K562 (cell line): Measurements from ENCODE around the gene PPP2R3B. TPM values are rescaled to one million over a fixed set of nuclear protein-coding genes. Genes with fewer than 3 reads are reported as not detected.

ENCODE experiments used
- GTF2A2 ChIP-seq: IDR thresholded peaks from 2 replicates; pipeline ENCODE4 v1.6.1; 2016; ENCODE audit warnings: mild to moderate bottlenecking, missing genetic modification characterization, missing compliant biosample characterization
- KDM2B ChIP-seq: fragments of 250-450 bp; sonication (Bioruptor Pico); IDR thresholded peaks from 2 replicates; pipeline ENCODE4 v1.8.0; 2021; ENCODE audit warnings: mild to moderate bottlenecking, moderate library complexity
- MCM7 ChIP-seq, 2 experiments: fragments of 450-650 bp; IDR thresholded peaks; 2 replicates each; pipeline ENCODE4 v1.6.1; 2016 to 2018
- NONO ChIP-seq, 2 experiments: fragments of 200-400 bp in 1 of 2; fragments of 450-650 bp in 1 of 2; formaldehyde crosslinking in 1 of 2; IDR thresholded peaks; 2 replicates each; pipeline ENCODE4 v1.6.1; 2017; ENCODE audit warnings: low read depth in 2 of 2, mild to moderate bottlenecking in 2 of 2, moderate library complexity in 2 of 2, low read length in 1 of 2
- POLR2AphosphoS2 ChIP-seq: IDR thresholded peaks from 2 replicates; pipeline ENCODE4 v1.6.1; 2012; ENCODE audit warnings: low read length, improper control_type of control experiment
- SETDB1 ChIP-seq: IDR thresholded peaks from one replicate; pipeline ENCODE4 v1.6.1; 2012; ENCODE audit warnings: low read length, control low read depth, inconsistent platforms
- SIN3B ChIP-seq: fragments of 450-650 bp; IDR thresholded peaks from 2 replicates; pipeline ENCODE4 v1.6.1; 2017; ENCODE audit warnings: low read depth, mild to moderate bottlenecking, moderate library complexity
- SMARCA5 ChIP-seq: fragments of 450-650 bp; IDR thresholded peaks from 2 replicates; pipeline ENCODE4 v1.6.1; 2016
- XRCC3 ChIP-seq: fragments of 450-650 bp; IDR thresholded peaks from 2 replicates; pipeline ENCODE4 v1.6.1; 2017; ENCODE audit warnings: mild to moderate bottlenecking, moderate library complexity
- ZBTB34 ChIP-seq: fragments of 250-450 bp; sonication (Bioruptor Pico); IDR thresholded peaks from 2 replicates; pipeline ENCODE4 v1.8.0; 2021; ENCODE audit warnings: mild to moderate bottlenecking, moderate library complexity
- ZSCAN32 ChIP-seq: fragments of 450-650 bp; formaldehyde crosslinking; IDR thresholded peaks from 2 replicates; pipeline ENCODE4 v1.4.0; 2020; ENCODE audit warnings: mild to moderate bottlenecking, moderate library complexity
- polyA plus RNA-seq, 8 experiments: library from polyadenylated mRNA; depleted of rRNA in 4 of 8; stranded (reverse) in 5 of 8; unstranded in 3 of 8; fragments of >200 nt; fragmentation: Nextera tagmentation in 2 of 8; fragmentation: Illumina TruSeq in 1 of 8; extraction: Ambion mirVana in 2 of 8; extraction: Trizol in 1 of 8; gene quantifications; 2 replicates each; pipeline versions ENCODE4 v1.2.1 to v1.2.3, GENCODE V29; 2011 to 2014; ENCODE audit warnings: inconsistent platforms in 1 of 8, missing spikeins in 1 of 8
- total RNA-seq, 7 experiments: library from RNA; depleted of rRNA in 6 of 7; stranded (reverse); fragments of >200 nt in 6 of 7; fragmentation: Illumina TruSeq in 2 of 7; extraction: Trizol in 2 of 7; gene quantifications; 2 replicates each; pipeline versions ENCODE4 v1.2.1 to v1.2.3, GENCODE V29; 2011 to 2021; ENCODE audit warnings: low replicate concordance in 1 of 7
- TF ChIP-seq, protein P1 (sequence below): fragments of 450-650 bp; IDR thresholded peaks from 2 replicates; pipeline ENCODE4 v1.6.1; 2016; ENCODE audit warnings: mild to moderate bottlenecking, moderate library complexity
- TF ChIP-seq, protein P2 (sequence below): sonication (generic); formaldehyde crosslinking; IDR thresholded peaks from 2 replicates; pipeline ENCODE4 v1.9.0; 2022; ENCODE audit warnings: mild to moderate bottlenecking, missing genetic modification reagents

The PPP2R3B gene
- total and polyA plus RNA-seq, 9 of the 15 experiments (the other 6 are each of a cell fraction or from before 2014, with no cell fraction given), result 0.04 to 18.2 (median 8.2) TPM; not detected in 1

DNA sequence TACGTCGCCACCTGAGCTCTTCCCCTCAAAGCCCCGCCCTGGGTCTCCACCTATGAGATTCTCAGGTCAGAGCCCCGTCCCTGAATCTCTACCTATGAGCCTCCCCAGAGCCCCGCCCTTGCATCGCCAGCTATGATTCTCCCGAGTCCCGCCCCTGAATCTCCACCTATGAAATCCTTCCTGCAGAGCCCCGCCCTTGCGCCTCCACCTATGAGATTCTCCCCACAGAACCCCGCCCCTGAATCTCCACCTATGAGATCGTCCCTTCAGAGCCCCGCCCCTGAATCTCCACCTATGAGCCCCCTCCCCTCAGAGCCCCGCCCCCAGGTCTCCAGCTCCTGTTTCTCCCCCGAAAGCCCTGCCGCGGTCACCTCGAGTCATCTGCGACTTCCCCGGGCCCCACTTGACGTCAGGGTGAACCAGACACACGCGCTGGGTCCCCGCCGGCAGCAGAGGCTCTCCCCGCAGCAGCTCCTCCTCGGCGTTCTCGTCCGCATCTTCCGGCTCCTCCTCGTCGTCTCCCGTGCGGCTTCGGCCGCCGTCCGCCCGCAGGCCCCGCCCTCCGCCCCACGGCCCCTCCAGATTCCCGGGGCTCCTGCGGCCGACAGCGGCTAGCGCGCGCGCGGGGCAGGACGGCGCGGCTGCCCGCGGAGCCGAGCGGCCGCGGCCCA is 68.5 kb downstream of the PPP2R3B start (continued):
- TF ChIP-seq, protein P1, sequence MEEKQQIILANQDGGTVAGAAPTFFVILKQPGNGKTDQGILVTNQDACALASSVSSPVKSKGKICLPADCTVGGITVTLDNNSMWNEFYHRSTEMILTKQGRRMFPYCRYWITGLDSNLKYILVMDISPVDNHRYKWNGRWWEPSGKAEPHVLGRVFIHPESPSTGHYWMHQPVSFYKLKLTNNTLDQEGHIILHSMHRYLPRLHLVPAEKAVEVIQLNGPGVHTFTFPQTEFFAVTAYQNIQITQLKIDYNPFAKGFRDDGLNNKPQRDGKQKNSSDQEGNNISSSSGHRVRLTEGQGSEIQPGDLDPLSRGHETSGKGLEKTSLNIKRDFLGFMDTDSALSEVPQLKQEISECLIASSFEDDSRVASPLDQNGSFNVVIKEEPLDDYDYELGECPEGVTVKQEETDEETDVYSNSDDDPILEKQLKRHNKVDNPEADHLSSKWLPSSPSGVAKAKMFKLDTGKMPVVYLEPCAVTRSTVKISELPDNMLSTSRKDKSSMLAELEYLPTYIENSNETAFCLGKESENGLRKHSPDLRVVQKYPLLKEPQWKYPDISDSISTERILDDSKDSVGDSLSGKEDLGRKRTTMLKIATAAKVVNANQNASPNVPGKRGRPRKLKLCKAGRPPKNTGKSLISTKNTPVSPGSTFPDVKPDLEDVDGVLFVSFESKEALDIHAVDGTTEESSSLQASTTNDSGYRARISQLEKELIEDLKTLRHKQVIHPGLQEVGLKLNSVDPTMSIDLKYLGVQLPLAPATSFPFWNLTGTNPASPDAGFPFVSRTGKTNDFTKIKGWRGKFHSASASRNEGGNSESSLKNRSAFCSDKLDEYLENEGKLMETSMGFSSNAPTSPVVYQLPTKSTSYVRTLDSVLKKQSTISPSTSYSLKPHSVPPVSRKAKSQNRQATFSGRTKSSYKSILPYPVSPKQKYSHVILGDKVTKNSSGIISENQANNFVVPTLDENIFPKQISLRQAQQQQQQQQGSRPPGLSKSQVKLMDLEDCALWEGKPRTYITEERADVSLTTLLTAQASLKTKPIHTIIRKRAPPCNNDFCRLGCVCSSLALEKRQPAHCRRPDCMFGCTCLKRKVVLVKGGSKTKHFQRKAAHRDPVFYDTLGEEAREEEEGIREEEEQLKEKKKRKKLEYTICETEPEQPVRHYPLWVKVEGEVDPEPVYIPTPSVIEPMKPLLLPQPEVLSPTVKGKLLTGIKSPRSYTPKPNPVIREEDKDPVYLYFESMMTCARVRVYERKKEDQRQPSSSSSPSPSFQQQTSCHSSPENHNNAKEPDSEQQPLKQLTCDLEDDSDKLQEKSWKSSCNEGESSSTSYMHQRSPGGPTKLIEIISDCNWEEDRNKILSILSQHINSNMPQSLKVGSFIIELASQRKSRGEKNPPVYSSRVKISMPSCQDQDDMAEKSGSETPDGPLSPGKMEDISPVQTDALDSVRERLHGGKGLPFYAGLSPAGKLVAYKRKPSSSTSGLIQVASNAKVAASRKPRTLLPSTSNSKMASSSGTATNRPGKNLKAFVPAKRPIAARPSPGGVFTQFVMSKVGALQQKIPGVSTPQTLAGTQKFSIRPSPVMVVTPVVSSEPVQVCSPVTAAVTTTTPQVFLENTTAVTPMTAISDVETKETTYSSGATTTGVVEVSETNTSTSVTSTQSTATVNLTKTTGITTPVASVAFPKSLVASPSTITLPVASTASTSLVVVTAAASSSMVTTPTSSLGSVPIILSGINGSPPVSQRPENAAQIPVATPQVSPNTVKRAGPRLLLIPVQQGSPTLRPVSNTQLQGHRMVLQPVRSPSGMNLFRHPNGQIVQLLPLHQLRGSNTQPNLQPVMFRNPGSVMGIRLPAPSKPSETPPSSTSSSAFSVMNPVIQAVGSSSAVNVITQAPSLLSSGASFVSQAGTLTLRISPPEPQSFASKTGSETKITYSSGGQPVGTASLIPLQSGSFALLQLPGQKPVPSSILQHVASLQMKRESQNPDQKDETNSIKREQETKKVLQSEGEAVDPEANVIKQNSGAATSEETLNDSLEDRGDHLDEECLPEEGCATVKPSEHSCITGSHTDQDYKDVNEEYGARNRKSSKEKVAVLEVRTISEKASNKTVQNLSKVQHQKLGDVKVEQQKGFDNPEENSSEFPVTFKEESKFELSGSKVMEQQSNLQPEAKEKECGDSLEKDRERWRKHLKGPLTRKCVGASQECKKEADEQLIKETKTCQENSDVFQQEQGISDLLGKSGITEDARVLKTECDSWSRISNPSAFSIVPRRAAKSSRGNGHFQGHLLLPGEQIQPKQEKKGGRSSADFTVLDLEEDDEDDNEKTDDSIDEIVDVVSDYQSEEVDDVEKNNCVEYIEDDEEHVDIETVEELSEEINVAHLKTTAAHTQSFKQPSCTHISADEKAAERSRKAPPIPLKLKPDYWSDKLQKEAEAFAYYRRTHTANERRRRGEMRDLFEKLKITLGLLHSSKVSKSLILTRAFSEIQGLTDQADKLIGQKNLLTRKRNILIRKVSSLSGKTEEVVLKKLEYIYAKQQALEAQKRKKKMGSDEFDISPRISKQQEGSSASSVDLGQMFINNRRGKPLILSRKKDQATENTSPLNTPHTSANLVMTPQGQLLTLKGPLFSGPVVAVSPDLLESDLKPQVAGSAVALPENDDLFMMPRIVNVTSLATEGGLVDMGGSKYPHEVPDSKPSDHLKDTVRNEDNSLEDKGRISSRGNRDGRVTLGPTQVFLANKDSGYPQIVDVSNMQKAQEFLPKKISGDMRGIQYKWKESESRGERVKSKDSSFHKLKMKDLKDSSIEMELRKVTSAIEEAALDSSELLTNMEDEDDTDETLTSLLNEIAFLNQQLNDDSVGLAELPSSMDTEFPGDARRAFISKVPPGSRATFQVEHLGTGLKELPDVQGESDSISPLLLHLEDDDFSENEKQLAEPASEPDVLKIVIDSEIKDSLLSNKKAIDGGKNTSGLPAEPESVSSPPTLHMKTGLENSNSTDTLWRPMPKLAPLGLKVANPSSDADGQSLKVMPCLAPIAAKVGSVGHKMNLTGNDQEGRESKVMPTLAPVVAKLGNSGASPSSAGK, result no peak
- no peak for TF ChIP-seq KDM2B (CRISPR knock-in tag)
- TF ChIP-seq SMARCA5, result no peak
- TF ChIP-seq, protein P2, sequence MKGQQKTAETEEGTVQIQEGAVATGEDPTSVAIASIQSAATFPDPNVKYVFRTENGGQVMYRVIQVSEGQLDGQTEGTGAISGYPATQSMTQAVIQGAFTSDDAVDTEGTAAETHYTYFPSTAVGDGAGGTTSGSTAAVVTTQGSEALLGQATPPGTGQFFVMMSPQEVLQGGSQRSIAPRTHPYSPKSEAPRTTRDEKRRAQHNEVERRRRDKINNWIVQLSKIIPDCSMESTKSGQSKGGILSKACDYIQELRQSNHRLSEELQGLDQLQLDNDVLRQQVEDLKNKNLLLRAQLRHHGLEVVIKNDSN (CRISPR knock-in tag), result no peak
- no peak for TF ChIP-seq GTF2A2
- TF ChIP-seq SETDB1, result no peak
- TF ChIP-seq XRCC3, result no peak
- no peak for TF ChIP-seq ZSCAN32 (CRISPR knock-in tag)
- no peak for TF ChIP-seq MCM7 (IDR thresholded peaks at IDR 0.05)
- peak; percentile 71; the same call in 1 of the 2 replicates for TF ChIP-seq SIN3B
- TF ChIP-seq ZBTB34, result no peak
- TF ChIP-seq NONO (IDR thresholded peaks at IDR 0.05; ENCODE audit: low read depth in 2 of 2, low read length in 1 of 2), result peak; percentile 10 to 91; a peak in 2 of 4 replicates
- 0 out of 2 replicates have a peak, but pooled peaks have one; percentile 21 for TF ChIP-seq POLR2AphosphoS2
